Measurements from ENCODE around the gene ITSN2.

GRCh38 chr2:24238158-24238557, 122.2 kb downstream of the ITSN2 start:
- TF ChIP-seq, protein P1, sequence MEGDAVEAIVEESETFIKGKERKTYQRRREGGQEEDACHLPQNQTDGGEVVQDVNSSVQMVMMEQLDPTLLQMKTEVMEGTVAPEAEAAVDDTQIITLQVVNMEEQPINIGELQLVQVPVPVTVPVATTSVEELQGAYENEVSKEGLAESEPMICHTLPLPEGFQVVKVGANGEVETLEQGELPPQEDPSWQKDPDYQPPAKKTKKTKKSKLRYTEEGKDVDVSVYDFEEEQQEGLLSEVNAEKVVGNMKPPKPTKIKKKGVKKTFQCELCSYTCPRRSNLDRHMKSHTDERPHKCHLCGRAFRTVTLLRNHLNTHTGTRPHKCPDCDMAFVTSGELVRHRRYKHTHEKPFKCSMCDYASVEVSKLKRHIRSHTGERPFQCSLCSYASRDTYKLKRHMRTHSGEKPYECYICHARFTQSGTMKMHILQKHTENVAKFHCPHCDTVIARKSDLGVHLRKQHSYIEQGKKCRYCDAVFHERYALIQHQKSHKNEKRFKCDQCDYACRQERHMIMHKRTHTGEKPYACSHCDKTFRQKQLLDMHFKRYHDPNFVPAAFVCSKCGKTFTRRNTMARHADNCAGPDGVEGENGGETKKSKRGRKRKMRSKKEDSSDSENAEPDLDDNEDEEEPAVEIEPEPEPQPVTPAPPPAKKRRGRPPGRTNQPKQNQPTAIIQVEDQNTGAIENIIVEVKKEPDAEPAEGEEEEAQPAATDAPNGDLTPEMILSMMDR (IDR thresholded peaks at IDR 0.05 in 2 of 3, conservative IDR thresholded peaks at IDR 0.05 in 1 of 3; ENCODE audit: borderline replicate concordance in 1 of 3, insufficient read depth in 1 of 3, low read depth in 2 of 3, low read length in 2 of 3), result no peak
- TF ChIP-seq ZFX (IDR thresholded peaks at IDR 0.05) (no peak), EZH2 (IDR thresholded peaks at IDR 0.05) (no peak), POLR2AphosphoS5 (IDR thresholded peaks at IDR 0.05; ENCODE audit: low read depth, low read length) (no peak), ELF1 (IDR thresholded peaks at IDR 0.05; ENCODE audit: borderline replicate concordance, low read depth) (no peak), SIN3A (IDR thresholded peaks at IDR 0.05; ENCODE audit: low read depth) (no peak), POLR2A (IDR thresholded peaks at IDR 0.05; ENCODE audit: borderline replicate concordance, extremely low read depth, insufficient read depth, insufficient read length) (no peak), JUND (IDR thresholded peaks at IDR 0.05) (no peak), REST (IDR thresholded peaks at IDR 0.05; ENCODE audit: low read depth) (no peak), ZNF274 (IDR thresholded peaks at IDR 0.05; ENCODE audit: low read depth, low read length) (no peak), TCF7L2 (IDR thresholded peaks at IDR 0.05; ENCODE audit: borderline replicate concordance, extremely low read depth, insufficient read depth, insufficient read length) (no peak), FOSL1 (IDR thresholded peaks at IDR 0.05; ENCODE audit: low read depth) (no peak)
- TF ChIP-seq, protein P2, sequence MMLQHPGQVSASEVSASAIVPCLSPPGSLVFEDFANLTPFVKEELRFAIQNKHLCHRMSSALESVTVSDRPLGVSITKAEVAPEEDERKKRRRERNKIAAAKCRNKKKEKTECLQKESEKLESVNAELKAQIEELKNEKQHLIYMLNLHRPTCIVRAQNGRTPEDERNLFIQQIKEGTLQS (IDR thresholded peaks at IDR 0.05), result no peak

Measured in HCT116 (cell line).